RPMI7951 (cell line): ENCODE results near the gene SNX10. TPM values are rescaled to one million over a fixed set of nuclear protein-coding genes. Genes with fewer than 3 reads are reported as not detected.
A peak's percentile ranks its signal among the peaks of the same experiment; 100 is the strongest.

ENCODE experiments used
- DNase-seq: peaks from one replicate; pipeline ENCODE4 v3.0.0-alpha.2; 2012; ENCODE audit warnings: low read depth
- total RNA-seq: library from RNA; depleted of rRNA; stranded (reverse); fragments of >200 nt; shearing (Covaris generic); gene quantifications from 2 replicates; pipeline ENCODE4 v1.2.3, GENCODE V29; 2014; rRNA removed

SNX10 gene
- total RNA-seq, 1 experiment from 2014 or later: 31.1 TPM

DNA sequence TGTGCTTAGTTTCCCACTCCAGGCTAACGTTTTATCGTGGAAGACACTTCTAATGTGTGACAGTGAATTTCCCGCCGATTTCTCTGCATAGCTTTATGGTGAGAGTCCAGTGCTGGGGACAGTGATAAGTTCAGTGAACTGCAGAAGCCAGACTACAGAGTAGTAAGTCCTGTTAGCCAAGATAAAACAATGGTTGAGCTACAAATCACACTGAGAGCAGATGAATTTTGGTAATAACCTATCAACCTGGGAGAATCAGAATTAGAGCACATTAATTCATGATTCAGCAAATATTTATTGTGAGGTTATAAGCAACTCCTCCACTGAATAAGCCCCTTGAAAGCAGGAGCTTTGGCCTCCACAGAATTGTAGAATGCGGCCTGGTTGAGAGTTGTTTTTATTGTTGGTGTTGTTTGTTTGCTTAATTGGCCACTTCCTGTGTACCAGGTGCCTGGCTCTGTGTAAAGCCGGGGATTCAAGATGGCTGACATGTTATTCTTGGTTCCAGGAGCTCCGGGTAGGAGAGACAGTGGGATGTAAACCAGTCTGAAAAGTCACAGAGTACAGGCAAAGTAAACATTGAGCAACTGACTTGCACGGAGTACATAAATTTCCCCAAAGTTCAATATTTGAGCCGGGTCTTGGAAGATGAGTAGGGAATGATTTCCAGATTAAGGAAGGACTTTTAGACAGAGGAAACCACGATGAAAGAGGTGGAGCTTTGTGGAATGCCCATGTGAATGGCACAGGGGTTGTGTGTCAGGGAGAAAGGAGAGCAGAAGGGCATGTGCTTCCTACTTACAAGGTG, 112.7 kb downstream of the SNX10 start:
- no peak for DNase-seq

DNA sequence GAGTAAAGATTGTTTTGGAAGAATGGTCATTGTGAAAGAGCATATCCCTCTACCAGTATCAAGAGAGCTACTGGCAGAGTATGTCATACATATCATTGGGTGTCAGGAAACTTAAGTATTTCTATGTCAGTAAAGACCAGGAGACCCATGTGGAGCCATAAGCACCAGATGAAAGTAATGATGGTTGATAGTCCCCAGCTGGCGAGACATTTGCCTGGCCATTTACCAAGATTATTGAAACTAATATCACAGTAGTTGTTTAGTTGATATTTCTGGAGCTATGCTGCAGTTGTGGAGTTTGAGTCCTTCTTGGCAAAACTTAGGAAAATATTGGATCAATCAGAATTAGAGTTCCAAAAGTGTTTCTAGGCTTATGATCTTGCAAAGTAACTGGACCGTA, 114.8 kb downstream of the SNX10 start:
- no peak for DNase-seq

DNA sequence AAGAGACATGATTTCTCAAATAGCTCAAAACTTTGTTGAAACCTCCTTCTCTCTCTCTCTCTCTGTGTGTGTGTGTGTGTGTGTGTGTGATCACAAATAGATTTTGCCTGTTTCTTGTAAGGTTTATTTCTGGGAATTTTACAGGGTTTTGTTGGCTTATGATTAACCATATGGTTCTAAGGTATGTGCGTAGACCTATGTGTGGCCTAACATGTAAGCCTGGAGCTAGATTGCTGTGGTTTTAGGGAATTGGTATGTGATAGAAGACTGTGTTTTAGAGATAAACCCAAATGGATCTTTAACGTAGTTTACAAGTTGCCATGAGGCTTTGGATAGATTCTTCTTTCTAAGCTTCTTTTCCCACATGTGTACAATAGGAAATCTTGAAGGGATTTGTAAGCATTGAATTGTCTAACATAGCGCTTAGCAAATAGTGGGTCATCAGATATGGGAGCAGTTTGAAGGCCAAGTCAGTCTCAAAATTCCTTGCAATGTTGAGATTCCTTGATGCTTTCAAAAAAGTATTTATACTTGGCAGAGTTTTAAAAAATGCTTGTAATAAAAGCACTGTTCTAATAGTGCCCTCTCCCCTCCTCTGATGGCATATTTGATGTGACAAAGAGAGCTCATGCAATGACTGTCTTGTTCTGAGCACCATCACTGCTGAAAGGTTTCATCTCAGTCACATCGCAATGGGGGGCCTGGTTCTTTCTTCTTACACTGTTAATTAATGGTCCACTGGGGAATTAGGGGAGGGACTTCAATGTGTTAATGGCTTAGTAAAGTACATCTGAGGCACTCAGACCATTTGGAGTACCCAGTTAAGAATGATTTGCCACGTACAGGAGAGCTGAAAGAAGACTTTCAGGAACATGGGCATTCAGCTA, 118.2 kb downstream of the SNX10 start:
- no peak for DNase-seq

DNA sequence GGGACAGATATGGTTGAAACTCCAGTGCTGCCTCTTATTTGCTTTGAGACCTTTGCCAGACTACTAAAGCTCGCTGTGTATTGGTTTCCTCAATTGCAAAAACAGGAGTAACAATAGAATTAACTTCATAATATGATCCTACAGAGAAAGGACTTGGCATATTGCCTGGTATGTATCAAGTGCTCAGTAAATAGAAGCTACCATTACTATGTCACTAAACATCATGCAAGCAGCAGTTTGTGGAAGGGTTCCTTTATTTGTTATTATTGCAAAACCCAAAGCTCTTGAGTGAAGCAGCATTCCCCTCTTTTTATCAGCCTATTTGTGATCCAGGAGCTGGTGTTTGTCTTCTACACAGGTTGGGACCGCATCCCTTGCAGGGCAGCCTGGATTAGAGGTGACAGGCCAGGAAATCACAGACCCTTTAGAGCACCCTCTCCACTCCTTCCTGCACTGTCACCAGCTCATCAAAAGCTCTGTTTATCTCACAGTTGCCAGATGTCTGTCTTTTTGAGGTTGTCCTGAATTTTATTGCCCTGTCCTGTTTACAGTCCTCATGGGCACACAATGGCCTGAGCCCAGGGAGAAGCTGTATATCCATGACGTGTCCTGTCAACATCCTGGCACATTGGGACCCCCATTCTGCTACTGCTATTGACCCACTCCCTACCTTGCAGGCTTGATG, 121.5 kb downstream of the SNX10 start:
- DNase-seq: no peak

DNA sequence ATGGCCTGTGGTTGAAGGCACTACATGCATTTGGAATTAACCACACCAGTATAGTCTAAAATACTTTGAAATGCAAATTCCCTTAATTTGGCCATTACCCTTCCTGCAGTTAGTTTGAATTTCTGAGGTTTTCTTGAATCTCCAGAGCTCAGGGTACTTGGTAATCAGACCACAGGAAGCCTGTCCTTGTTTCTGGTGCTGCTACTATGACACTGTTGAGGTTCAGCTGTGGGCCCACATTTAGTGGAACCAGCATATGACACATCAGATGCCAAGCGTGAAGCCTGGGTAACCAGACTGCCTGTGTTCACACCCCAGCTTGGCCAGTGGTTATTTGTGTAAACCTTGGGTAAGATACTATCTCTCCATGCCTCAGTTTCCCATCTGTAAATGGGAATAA, 124.3 kb downstream of the SNX10 start:
- DNase-seq: no peak

DNA sequence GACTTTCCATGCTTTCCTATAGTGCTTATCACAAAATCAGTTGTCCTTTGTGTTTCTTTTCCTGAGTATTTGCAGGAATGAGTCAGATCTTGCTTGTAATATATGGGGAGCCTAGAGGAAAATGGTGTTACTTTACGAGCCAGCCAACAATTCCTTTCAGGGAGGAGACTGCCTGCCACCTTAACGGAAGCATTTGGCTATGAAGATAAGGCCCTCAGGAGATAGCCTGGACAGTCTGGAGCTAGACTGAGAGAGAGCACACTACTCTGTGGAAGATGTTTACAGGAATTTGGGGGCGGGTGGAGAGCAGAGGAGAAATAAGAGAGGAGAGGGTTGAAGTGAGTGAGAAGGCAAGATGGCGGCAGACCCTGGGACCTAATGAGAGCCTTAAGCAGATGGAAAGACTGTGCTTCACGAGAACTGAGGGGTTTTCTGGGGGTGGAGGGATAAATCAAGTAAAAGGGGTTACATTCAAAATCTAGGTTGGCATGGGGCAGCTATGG, 126.3 kb downstream of the SNX10 start:
- peak; percentile 61 for DNase-seq

DNA sequence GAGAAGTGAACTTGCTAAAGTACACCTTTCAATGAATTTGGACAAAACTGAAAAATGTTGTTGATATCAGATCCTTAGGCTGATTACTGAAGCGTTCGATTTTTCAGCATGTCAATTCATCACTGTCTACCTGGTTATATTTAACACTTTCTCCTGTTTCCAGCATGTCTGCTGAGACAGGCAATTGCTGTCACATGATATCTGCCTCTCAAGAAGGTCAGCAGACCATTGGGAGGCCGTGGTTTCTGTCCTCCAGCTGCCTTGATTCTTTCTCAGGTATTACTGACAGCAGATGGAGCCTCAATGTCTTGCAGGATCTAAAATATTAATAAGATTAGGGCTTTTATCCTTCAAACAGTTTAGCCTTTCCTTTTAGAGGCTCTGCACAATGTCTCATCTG, 127.5 kb downstream of the SNX10 start:
- DNase-seq: no peak

DNA sequence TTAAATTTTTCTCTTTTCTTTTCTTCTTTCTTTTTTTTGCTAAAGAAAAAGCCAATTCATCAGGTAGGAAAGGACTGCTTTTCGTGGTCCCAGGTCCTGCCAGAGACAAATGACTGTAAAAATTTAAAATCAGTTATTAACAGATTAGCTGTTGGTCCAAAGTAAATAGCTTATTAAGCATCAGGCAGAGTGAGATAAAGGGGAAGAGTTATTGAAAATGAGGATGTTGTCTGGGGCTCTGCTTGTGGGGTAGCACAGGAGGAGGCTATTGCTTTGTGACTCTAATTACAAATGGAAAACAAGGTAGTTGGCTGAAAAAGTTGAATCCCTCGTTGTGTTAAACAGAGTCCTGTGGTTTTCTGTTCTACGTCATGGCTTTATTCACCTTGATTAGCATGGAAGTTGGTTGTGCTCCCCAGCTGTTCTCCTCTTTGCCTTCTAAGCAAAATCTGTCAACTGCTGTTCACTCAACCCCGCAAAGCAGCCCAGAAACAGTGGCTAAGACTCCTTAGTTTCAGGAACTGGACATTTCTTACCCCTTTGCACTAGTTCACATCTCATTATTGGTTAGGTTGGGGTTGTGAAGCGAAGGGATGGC, 128.9 kb downstream of the SNX10 start:
- no peak for DNase-seq

DNA sequence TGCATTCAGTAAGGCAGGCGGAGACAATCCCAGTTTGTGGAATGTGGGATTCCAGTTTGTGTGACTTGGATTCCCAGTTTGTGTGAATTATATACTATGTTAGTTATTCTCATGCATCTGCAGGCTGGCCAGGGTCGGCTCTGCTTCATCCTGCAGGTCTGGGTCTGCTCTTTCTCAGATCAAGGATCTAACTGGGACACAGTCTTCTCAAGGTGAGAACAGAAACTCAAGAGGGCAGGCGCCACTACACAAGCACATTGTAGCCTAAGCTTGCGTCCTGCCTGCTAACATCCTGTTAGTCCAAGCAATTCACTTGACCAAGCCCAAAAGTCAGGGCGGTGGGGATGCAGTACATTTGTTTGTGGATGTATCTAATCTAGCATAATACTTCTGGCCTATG, 131.1 kb downstream of the SNX10 start:
- no peak for DNase-seq

DNA sequence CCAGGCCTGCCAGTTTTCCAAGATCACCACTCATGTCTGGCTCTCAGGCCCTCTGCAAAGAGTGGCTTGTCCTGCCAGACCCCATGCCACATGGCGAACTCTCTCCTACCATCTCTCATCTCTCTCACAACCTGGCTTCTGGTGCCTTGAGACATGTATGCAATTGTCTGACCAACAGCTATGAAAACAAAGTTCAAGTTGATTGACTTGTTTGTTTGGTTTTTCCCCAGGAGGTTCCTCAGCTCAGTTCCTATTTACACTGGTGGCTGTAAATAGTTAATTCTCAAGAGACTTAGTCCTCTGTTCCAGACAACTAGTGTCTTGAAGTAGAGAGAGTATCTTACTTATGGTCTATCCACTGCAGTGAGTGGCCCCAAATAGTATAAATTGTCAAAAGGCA, 131.8 kb downstream of the SNX10 start:
- DNase-seq: no peak

Other genes starting within 250 kb of the SNX10 start
- gene NFE2L3, start 139.7 kb upstream of the SNX10 start, total RNA-seq: 53.7 and 60.3 TPM in 2 replicates
- gene HNRNPA2B1, start 91.1 kb upstream of the SNX10 start, total RNA-seq: 253 and 254 TPM in 2 replicates
- 403 and 427 TPM in 2 replicates for gene CBX3, start 90.1 kb upstream of the SNX10 start, total RNA-seq